ENCODE data around the gene ST7.

DNA sequence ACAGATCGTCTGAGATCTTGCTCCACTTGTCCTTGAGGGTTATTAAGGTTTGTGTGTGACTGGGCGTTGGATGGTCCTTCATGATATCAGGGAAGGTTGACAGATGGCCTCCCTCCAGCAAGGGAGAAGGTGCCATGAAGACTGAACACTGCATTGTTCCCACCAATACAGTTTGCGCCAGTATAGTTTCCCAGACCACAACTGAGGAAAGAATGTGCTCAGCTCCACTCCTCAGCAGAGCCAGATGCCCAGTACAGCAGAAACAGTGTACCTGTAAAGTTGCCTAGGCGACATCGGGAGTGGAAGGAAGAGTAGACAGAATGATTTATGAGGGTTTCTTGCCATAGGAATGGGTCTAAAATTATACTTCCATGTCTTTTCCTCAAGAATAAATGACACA, 137.5 kb downstream of the ST7 start:
- TF ChIP-seq SUZ12 (IDR thresholded peaks at IDR 0.05; ENCODE audit: extremely low read depth, insufficient read depth, insufficient read length) (no peak), YY1 (IDR thresholded peaks at IDR 0.05; ENCODE audit: insufficient read depth, insufficient read length) (no peak)
